ENCODE measurements around the gene SLC33A1. TPM values are rescaled to one million over a fixed set of nuclear protein-coding genes. Genes with fewer than 3 reads are reported as not detected.

The SLC33A1 gene
- total and polyA plus RNA-seq, 10 of the 15 experiments (the other 5 are each of a cell fraction or from before 2014, with no cell fraction given), result 6.4 to 25.2 (median 19.8) TPM

DNA sequence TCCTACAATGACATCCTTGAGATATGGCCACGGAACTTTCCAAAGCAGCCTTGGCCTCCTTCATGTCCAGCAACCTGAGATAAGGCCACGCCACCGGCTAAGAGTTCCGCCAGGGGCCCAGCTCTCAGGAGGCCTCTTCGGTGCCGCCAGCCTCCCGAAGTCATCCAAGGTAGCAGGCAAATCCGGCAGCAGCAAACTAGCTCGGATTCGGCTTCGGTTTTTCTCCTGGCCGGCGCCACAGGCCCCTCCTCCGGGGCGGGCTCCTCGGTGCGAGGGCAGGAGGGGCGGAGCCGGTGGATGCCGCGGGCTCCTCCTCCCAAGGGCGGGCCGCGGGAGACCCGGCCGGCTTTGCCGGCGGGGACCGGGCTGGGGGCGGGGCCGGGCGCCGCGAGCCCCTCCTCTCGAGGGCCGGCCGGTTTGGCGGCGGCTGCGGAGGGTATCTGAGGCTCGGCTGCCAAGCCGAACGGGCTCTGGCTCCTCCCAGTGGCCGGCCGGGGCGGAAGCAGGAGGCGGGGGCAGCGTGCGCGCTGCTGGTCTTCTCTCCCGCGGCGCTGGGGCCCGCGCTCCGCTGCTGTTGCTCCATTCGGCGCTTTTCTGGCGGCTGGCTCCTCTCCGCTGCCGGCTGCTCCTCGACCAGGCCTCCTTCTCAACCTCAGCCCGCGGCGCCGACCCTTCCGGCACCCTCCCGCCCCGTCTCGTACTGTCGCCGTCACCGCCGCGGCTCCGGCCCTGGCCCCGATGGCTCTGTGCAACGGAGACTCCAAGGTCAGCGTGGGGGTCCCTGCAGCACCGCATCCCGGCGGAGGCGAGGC lies 16.1 kb upstream of the SLC33A1 start, which contains the start of gene GMPS (continued):
- TF ChIP-seq ZNF217 (IDR thresholded peaks at IDR 0.05) (no peak), NR2C1 (IDR thresholded peaks at IDR 0.05) (no peak), SREBF1 (IDR thresholded peaks at IDR 0.05; ENCODE audit: low read length) (no peak), RB1 (IDR thresholded peaks at IDR 0.05; ENCODE audit: borderline replicate concordance) (0 out of 2 replicates have a peak, but pooled peaks have one; percentile 67), HDGF (IDR thresholded peaks at IDR 0.05) (no peak), WRNIP1 (IDR thresholded peaks at IDR 0.05; ENCODE audit: borderline replicate concordance, low read depth, low read length) (no peak), CBFB (IDR thresholded peaks at IDR 0.05; ENCODE audit: low read depth) (no peak), TAF1 (IDR thresholded peaks at IDR 0.05; ENCODE audit: borderline replicate concordance, low read depth, low read length) (peak; percentile 63; the same call in 1 of the 2 replicates), KDM1A (IDR thresholded peaks at IDR 0.05; ENCODE audit: borderline replicate concordance) (no peak)
- TF ChIP-seq, protein P1, sequence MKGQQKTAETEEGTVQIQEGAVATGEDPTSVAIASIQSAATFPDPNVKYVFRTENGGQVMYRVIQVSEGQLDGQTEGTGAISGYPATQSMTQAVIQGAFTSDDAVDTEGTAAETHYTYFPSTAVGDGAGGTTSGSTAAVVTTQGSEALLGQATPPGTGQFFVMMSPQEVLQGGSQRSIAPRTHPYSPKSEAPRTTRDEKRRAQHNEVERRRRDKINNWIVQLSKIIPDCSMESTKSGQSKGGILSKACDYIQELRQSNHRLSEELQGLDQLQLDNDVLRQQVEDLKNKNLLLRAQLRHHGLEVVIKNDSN (IDR thresholded peaks at IDR 0.05; ENCODE audit: borderline replicate concordance, extremely low read length, insufficient read depth, low read depth, low read length), result no peak
- TF ChIP-seq, protein P2, sequence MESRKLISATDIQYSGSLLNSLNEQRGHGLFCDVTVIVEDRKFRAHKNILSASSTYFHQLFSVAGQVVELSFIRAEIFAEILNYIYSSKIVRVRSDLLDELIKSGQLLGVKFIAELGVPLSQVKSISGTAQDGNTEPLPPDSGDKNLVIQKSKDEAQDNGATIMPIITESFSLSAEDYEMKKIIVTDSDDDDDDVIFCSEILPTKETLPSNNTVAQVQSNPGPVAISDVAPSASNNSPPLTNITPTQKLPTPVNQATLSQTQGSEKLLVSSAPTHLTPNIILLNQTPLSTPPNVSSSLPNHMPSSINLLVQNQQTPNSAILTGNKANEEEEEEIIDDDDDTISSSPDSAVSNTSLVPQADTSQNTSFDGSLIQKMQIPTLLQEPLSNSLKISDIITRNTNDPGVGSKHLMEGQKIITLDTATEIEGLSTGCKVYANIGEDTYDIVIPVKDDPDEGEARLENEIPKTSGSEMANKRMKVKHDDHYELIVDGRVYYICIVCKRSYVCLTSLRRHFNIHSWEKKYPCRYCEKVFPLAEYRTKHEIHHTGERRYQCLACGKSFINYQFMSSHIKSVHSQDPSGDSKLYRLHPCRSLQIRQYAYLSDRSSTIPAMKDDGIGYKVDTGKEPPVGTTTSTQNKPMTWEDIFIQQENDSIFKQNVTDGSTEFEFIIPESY (IDR thresholded peaks at IDR 0.05), result no peak
- TF ChIP-seq, protein P3, sequence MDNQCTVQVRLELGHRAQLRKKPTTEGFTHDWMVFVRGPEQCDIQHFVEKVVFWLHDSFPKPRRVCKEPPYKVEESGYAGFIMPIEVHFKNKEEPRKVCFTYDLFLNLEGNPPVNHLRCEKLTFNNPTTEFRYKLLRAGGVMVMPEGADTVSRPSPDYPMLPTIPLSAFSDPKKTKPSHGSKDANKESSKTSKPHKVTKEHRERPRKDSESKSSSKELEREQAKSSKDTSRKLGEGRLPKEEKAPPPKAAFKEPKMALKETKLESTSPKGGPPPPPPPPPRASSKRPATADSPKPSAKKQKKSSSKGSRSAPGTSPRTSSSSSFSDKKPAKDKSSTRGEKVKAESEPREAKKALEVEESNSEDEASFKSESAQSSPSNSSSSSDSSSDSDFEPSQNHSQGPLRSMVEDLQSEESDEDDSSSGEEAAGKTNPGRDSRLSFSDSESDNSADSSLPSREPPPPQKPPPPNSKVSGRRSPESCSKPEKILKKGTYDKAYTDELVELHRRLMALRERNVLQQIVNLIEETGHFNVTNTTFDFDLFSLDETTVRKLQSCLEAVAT (IDR thresholded peaks at IDR 0.05), result no peak
- TF ChIP-seq, protein P4, sequence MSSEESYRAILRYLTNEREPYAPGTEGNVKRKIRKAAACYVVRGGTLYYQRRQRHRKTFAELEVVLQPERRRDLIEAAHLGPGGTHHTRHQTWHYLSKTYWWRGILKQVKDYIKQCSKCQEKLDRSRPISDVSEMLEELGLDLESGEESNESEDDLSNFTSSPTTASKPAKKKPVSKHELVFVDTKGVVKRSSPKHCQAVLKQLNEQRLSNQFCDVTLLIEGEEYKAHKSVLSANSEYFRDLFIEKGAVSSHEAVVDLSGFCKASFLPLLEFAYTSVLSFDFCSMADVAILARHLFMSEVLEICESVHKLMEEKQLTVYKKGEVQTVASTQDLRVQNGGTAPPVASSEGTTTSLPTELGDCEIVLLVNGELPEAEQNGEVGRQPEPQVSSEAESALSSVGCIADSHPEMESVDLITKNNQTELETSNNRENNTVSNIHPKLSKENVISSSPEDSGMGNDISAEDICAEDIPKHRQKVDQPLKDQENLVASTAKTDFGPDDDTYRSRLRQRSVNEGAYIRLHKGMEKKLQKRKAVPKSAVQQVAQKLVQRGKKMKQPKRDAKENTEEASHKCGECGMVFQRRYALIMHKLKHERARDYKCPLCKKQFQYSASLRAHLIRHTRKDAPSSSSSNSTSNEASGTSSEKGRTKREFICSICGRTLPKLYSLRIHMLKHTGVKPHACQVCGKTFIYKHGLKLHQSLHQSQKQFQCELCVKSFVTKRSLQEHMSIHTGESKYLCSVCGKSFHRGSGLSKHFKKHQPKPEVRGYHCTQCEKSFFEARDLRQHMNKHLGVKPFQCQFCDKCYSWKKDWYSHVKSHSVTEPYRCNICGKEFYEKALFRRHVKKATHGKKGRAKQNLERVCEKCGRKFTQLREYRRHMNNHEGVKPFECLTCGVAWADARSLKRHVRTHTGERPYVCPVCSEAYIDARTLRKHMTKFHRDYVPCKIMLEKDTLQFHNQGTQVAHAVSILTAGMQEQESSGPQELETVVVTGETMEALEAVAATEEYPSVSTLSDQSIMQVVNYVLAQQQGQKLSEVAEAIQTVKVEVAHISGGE (CRISPR knock-in tag; IDR thresholded peaks at IDR 0.05), result no peak
- TF ChIP-seq, protein P5, sequence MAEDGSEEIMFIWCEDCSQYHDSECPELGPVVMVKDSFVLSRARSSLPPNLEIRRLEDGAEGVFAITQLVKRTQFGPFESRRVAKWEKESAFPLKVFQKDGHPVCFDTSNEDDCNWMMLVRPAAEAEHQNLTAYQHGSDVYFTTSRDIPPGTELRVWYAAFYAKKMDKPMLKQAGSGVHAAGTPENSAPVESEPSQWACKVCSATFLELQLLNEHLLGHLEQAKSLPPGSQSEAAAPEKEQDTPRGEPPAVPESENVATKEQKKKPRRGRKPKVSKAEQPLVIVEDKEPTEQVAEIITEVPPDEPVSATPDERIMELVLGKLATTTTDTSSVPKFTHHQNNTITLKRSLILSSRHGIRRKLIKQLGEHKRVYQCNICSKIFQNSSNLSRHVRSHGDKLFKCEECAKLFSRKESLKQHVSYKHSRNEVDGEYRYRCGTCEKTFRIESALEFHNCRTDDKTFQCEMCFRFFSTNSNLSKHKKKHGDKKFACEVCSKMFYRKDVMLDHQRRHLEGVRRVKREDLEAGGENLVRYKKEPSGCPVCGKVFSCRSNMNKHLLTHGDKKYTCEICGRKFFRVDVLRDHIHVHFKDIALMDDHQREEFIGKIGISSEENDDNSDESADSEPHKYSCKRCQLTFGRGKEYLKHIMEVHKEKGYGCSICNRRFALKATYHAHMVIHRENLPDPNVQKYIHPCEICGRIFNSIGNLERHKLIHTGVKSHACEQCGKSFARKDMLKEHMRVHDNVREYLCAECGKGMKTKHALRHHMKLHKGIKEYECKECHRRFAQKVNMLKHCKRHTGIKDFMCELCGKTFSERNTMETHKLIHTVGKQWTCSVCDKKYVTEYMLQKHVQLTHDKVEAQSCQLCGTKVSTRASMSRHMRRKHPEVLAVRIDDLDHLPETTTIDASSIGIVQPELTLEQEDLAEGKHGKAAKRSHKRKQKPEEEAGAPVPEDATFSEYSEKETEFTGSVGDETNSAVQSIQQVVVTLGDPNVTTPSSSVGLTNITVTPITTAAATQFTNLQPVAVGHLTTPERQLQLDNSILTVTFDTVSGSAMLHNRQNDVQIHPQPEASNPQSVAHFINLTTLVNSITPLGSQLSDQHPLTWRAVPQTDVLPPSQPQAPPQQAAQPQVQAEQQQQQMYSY (CRISPR knock-in tag; IDR thresholded peaks at IDR 0.05), result no peak

Data from GM12878 (cell line).